Colonic mucosa (tissue), 4 donors: Measurements from ENCODE around the gene OPCML. TPM values are rescaled to one million over a fixed set of nuclear protein-coding genes. Genes with fewer than 3 reads are reported as not detected.

Source experiments
- DNase-seq: peaks from one replicate; pipeline ENCODE4 v3.0.0-alpha.2; 2020
- H3K27ac ChIP-seq: fragments of 200-600 bp; one replicate; pipeline ENCODE4 v1.8.0; 2021
- H3K27me3 ChIP-seq: fragments of 200-600 bp; one replicate; pipeline ENCODE4 v1.8.0; 2021
- H3K36me3 ChIP-seq: fragments of 200-600 bp; one replicate; pipeline ENCODE4 v1.8.0; 2021
- H3K4me1 ChIP-seq: fragments of 200-600 bp; one replicate; pipeline ENCODE4 v1.8.0; 2021; ENCODE audit warnings: mild to moderate bottlenecking
- H3K4me3 ChIP-seq: fragments of 200-600 bp; one replicate; pipeline ENCODE4 v1.8.0; 2021
- H3K9ac ChIP-seq, 2 donors: one replicate each; pipeline ENCODE4 v1.7.0; 2013; ENCODE audit warnings: control low read depth in 2 of 2, low read depth in 2 of 2, low read length in 2 of 2
- H3K9me3 ChIP-seq: fragments of 200-600 bp; one replicate; pipeline ENCODE4 v1.8.0; 2021
- CTCF ChIP-seq: fragments of 200-600 bp; IDR thresholded peaks from one replicate; pipeline ENCODE4 v1.8.0; 2022; ENCODE audit warnings: antibody characterized with exemption, mild to moderate bottlenecking
- intact Hi-C: fragments of 100-400 bp; cut with DNase I; formaldehyde crosslinking; loops from one replicate; pipeline ENCODE4 v1.14.1; 2022
- total RNA-seq, 2 donors: library from RNA; stranded (reverse); fragmentation: NEBNext Ultra II Directional in 1 of 2; extraction: Animal tissue kit (Norgen Biotek cat#: 25700) in 1 of 2; gene quantifications; one replicate each; pipeline ENCODE4 v1.2.1, GENCODE V29; 2021
- donor health status: healthy.
- donor health status: DM: no; HTN: no; CAD: no.
- donor health status: DM: no; HTN: no; CAD: no.

The OPCML gene
- total RNA-seq, 2 donors from 2014 or later = 0.08 TPM; not detected in 1

- H3K27ac ChIP-seq = no peak overlapping the region
- H3K9ac ChIP-seq = no peak overlapping the region
- H3K4me3 ChIP-seq = no peak overlapping the region
- DNase-seq = no peak
- H3K9me3 ChIP-seq = no peaks in the 10 kb centered on the region
- H3K36me3 ChIP-seq = no peaks in the 10 kb centered on the region
- no peaks in the 10 kb centered on the region for H3K4me1 ChIP-seq
- no peak for TF ChIP-seq CTCF
- no peaks in the 10 kb centered on the region for H3K27me3 ChIP-seq
- intact Hi-C loops = no loop called here
These were observed 548.7 kb downstream of the OPCML start for GRCh38 chr11:132983641-132983978.

GRCh38 chr11:132982772-132983640 lies 549.3 kb downstream of the OPCML start:
- TF ChIP-seq CTCF = no peak
- Histone ChIP-seq H3K36me3 (no peaks in the 10 kb centered on the region), H3K4me1 (no peaks in the 10 kb centered on the region), H3K9ac (no peak overlapping the region), H3K4me3 (no peak overlapping the region), H3K27me3 (no peaks in the 10 kb centered on the region), H3K27ac (no peak overlapping the region), H3K9me3 (no peaks in the 10 kb centered on the region)
- no peak for DNase-seq
- intact Hi-C loops = no loop called here

- DNase-seq = no peak
- no peaks in the 10 kb centered on the region for H3K9me3 ChIP-seq
- intact Hi-C loops = no loop called here
- H3K4me1 ChIP-seq = no peaks in the 10 kb centered on the region
- no peak overlapping the region for H3K27ac ChIP-seq
- no peaks in the 10 kb centered on the region for H3K27me3 ChIP-seq
- H3K9ac ChIP-seq = no peak overlapping the region
- H3K36me3 ChIP-seq = no peaks in the 10 kb centered on the region
- no peak overlapping the region for H3K4me3 ChIP-seq
- TF ChIP-seq CTCF = no peak
These were observed 551.0 kb downstream of the OPCML start for GRCh38 chr11:132981131-132981956.

GRCh38 chr11:132980670-132981069 lies 551.6 kb downstream of the OPCML start:
- Histone ChIP-seq H3K36me3 (no peaks in the 10 kb centered on the region), H3K4me3 (no peak overlapping the region), H3K4me1 (no peaks in the 10 kb centered on the region), H3K9me3 (no peaks in the 10 kb centered on the region), H3K9ac (no peak overlapping the region), H3K27me3 (no peaks in the 10 kb centered on the region), H3K27ac (no peak overlapping the region)
- intact Hi-C loops = no loop called here
- no peak for DNase-seq
- TF ChIP-seq CTCF = no peak

- Histone ChIP-seq H3K27me3 (no peaks in the 10 kb centered on the region), H3K9me3 (no peaks in the 10 kb centered on the region), H3K4me3 (no peak overlapping the region), H3K36me3 (no peaks in the 10 kb centered on the region), H3K4me1 (no peaks in the 10 kb centered on the region), H3K27ac (no peak overlapping the region), H3K9ac (no peak overlapping the region)
- no peak for DNase-seq
- TF ChIP-seq CTCF = no peak
- intact Hi-C loops = no loop called here
These were observed 554.6 kb downstream of the OPCML start for GRCh38 chr11:132977746-132978145.
